Brain microvascular endothelial cell (primary cell): ENCODE results near the gene NGF.
"Not testable (repeated sequence)": the region's sequence is repeated elsewhere in the genome, so short reads cannot be mapped to it uniquely, and the experiment has no call there.

ENCODE experiments used
- DNase-seq: peaks from one replicate; pipeline ENCODE4 v3.0.0-alpha.2; 2020
- H3K27ac ChIP-seq: fragments of 250-450 bp; sonication (Bioruptor Pico); 2 replicates; pipeline ENCODE4 v1.5.1; 2020; ENCODE audit warnings: mild to moderate bottlenecking, moderate library complexity
- H3K27me3 ChIP-seq: fragments of 250-450 bp; sonication (Bioruptor Pico); replicated peaks from 2 replicates; pipeline ENCODE4 v1.5.1; 2020; ENCODE audit warnings: mild to moderate bottlenecking
- H3K36me3 ChIP-seq: fragments of 250-450 bp; sonication (Bioruptor Pico); replicated peaks from 2 replicates; pipeline ENCODE4 v1.5.1; 2020; ENCODE audit warnings: mild to moderate bottlenecking
- H3K4me3 ChIP-seq: 2 replicates; pipeline ENCODE4 v1.5.1; 2011; ENCODE audit warnings: low read depth, mild to moderate bottlenecking, control low read depth, low read length, moderate library complexity
- in situ Hi-C: cut with HindIII; loops from 2 replicates; pipeline ENCODE4 v1.10.0; 2017; ENCODE audit warnings: low sequenced_read_pairs, low pct_ligation_motif_present
- TF ChIP-seq, protein P1 (sequence below): IDR thresholded peaks from 2 replicates; pipeline ENCODE4 v1.5.1; 2011; ENCODE audit warnings: low read depth, mild to moderate bottlenecking, moderate library complexity, low read length, control low read depth, inconsistent platforms; ENCODE audit errors: missing control alignments

Gene NGF

DNA sequence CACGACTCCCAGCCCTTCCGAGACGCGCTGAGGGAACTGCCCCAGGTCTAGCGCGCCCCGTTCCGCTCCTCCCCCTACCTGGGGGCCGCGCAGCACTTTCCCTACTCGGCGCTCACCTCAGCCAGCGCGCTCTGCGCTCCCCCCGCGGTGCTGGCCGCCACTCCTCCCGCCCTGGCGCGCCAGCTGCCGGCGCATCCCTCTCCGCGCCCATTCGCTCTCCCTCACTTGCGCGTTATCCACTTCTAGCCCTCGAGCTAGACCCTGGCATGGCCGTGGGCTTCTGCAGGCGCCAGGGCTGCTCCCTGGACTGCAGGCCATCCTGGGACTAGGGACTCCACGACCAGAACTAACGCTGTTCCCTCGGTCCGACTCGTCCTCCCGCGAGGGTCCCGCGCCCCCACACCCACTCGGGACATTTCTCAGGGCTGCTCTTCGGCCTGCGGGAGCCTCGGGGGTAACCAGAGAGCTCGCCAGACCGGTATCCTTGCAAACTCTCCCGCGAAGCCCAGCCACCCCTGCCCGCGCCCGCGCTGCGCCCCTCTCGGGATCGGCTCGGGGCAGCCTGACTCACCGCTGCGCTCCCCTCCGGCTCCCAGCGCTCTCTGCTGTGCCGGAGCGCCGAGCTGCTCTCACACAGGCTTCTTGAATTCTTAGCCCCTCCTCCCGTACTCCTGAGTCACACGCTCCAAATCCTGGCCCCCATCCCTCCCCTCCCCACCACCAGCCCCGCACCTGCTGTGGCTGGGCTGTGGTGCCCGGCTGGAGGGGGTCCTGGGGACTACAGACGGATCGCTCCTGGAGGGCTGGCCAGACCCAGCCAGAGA lies at the start of gene NGF:
Gene NGF, minus strand, starts transcription at position 617 of the 824 bp plus-strand sequence. CDS start 51,454 bp downstream, outside the sequence.
- DNase-seq: peak; percentile 42
- no peaks in the 10 kb centered on the region for H3K27me3 ChIP-seq
- no peaks in the 10 kb centered on the region for H3K36me3 ChIP-seq
- H3K27ac ChIP-seq: peak within 1 kb of the TSS; percentile 9
- TF ChIP-seq, protein P1, sequence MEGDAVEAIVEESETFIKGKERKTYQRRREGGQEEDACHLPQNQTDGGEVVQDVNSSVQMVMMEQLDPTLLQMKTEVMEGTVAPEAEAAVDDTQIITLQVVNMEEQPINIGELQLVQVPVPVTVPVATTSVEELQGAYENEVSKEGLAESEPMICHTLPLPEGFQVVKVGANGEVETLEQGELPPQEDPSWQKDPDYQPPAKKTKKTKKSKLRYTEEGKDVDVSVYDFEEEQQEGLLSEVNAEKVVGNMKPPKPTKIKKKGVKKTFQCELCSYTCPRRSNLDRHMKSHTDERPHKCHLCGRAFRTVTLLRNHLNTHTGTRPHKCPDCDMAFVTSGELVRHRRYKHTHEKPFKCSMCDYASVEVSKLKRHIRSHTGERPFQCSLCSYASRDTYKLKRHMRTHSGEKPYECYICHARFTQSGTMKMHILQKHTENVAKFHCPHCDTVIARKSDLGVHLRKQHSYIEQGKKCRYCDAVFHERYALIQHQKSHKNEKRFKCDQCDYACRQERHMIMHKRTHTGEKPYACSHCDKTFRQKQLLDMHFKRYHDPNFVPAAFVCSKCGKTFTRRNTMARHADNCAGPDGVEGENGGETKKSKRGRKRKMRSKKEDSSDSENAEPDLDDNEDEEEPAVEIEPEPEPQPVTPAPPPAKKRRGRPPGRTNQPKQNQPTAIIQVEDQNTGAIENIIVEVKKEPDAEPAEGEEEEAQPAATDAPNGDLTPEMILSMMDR: no peak
- in situ Hi-C loops: no loop called here
- peak within 1 kb of the TSS; percentile 66 for H3K4me3 ChIP-seq

DNA sequence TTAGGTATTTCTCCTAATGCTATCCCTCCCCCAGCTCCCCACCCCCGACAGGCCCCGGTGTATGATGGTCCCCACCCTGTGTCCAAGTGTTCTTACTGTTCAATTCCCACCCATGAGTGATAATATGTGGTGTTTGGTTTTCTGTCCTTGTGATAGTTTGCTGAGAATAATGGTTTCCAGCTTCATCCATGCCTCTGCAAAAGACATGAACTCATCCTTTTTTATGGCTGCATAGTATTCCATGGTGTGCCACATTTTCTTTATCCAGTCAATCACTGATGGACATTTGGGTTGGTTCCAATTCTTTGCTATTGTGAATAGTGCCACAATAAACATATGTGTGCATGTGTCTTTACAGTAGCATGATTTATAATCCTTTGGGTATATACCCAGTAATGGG lies 45.4 kb upstream of the NGF start:
- H3K4me3 ChIP-seq, H3K27me3 ChIP-seq, H3K27ac ChIP-seq, H3K36me3 ChIP-seq, in situ Hi-C loops, DNase-seq: not testable (repeated sequence)

DNA sequence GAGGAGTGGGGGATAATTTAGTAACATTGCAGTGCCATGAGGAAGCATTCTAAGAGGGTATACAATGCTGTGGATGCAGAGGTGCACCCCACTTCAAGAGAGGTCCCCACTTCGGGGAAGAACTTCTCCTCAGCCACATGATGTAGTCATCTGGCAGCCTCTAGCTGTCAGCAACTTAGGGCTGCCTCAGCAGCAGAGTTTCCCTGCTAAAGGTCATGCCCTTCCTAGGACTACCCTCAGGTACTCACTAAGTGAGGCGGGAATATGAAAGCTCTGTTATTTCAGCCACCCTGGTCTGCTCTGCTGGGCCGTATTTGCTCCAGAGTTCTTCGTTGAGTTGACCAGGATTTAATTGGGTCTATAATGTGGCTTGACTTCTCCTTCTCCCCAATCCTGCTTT lies 41.9 kb upstream of the NGF start:
- no peaks in the 10 kb centered on the region for H3K36me3 ChIP-seq
- H3K27ac ChIP-seq: no peak overlapping the region
- TF ChIP-seq, protein P1: no peak
- in situ Hi-C loops: no loop called here
- H3K4me3 ChIP-seq: no peak overlapping the region
- H3K27me3 ChIP-seq: no peaks in the 10 kb centered on the region
- no peak for DNase-seq

DNA sequence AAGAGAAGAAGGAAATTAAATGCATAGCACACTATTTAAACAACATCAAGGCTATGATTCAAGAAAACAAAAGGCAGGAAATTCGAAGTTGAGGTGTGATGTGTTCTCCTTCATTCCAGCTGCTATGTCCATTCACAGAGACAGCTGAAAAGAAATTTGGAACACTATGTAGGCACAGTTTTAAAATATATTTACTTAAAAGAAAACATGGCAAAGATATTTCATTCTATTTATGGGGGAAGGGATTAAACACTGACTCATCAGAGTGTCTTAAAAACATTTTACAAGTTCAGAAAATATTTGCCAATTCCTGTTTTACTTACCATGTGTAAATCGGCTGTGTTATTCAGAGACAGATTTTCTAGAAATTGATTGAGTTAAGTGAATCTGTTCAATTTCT lies 39.4 kb upstream of the NGF start:
- Histone ChIP-seq H3K27me3 (no peaks in the 10 kb centered on the region), H3K4me3 (no peak overlapping the region), H3K27ac (no peak overlapping the region), H3K36me3 (no peaks in the 10 kb centered on the region)
- no peak for DNase-seq
- TF ChIP-seq, protein P1: no peak
- in situ Hi-C loops: no loop called here

DNA sequence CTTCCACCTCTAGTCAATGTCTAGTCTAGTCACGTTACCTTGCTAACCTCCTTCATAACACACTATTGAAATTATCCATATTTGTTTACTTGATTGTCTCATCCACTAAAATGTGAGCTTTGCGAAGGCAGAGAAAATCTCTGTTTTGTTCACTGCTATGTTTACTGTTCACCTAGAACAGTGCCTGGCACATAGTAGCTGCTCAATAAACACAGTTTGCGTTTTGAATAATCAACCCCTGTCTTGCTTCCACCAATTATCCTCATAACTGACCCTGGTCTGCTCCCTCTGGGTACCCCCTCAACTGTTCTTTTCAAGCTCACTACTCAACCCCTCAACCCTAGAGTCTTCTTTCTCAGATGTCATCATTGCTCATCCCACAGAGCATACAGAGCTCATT lies 36.5 kb upstream of the NGF start:
- no peak for DNase-seq
- Histone ChIP-seq H3K27me3 (no peaks in the 10 kb centered on the region), H3K4me3 (no peak overlapping the region), H3K27ac (no peak overlapping the region), H3K36me3 (no peaks in the 10 kb centered on the region)
- in situ Hi-C loops: no loop called here
- TF ChIP-seq, protein P1: no peak

DNA sequence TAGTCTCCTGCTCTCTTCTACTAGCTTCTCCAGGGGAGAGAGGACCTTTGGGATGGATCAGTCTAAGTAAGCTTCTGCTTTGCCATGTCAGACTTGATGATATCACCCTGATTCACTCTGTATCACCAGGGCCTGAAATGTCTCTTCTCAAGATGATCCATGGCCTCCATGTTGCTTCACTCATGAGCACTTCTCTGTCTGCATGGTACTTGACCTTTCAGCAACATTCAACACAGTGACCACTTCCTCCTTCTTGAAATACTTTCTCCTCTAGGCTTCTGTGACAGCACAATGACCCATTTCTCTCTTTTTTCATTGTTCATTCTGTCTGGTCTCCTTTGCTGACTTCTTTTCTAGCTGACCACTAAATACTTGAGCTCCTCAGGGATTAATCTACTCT lies 35.3 kb upstream of the NGF start:
- no peaks in the 10 kb centered on the region for H3K27me3 ChIP-seq
- in situ Hi-C loops: no loop called here
- peak; percentile 81 for DNase-seq
- H3K27ac ChIP-seq: peak overlapping the region; percentile 24
- TF ChIP-seq, protein P1: no peak
- no peaks in the 10 kb centered on the region for H3K36me3 ChIP-seq
- H3K4me3 ChIP-seq: no peak overlapping the region
